OCI-LY7 (cell line): Measurements from ENCODE around the gene LAMA4. TPM values are rescaled to one million over a fixed set of nuclear protein-coding genes. Genes with fewer than 3 reads are reported as not detected.

ENCODE experiments used
- BruUV-seq: library from RNA; stranded (reverse); fragments of 400-500 nt; replicated peaks from 2 replicates; lab custom pipeline; 2021; lab: Mats Ljungman, UMichigan
- CTCF ChIA-PET: fragments of 300-600 bp; sonication (Branson Sonifier 250); formaldehyde crosslinking; loops from one replicate; lab custom pipeline; 2022; ENCODE audit warnings: antibody characterized with exemption; ENCODE audit not compliant: unreplicated experiment; lab: Charles Lee
- POLR2A ChIA-PET: fragments of 300-600 bp; sonication (Branson Sonifier 250); formaldehyde crosslinking; loops from one replicate; lab custom pipeline; 2022; ENCODE audit warnings: antibody characterized with exemption; lab: Charles Lee
- DNase-seq: peaks from one replicate; pipeline ENCODE4 v3.0.0-alpha.2; 2015; ENCODE audit warnings: low spot score
- H2AFZ ChIP-seq: fragments of 200-600 bp; sonication (generic), shearing (Covaris generic); 2 replicates; pipeline ENCODE4 v1.6.1; 2014; ENCODE audit warnings: mild to moderate bottlenecking, antibody characterized with exemption, low read length, moderate library complexity
- H3K27ac ChIP-seq: fragments of 200-600 bp; sonication (generic); 2 replicates; pipeline ENCODE4 v1.5.1; 2014; ENCODE audit warnings: mixed run types, low read depth, mild to moderate bottlenecking, moderate library complexity, low read length, inconsistent platforms; ENCODE audit not compliant: poor library complexity, severe bottlenecking
- H3K36me3 ChIP-seq: fragments of 200-600 bp; sonication (generic); 2 replicates; pipeline ENCODE4 v1.6.1; 2014; ENCODE audit warnings: mild to moderate bottlenecking, antibody characterized with exemption, low read length, moderate library complexity, mixed read lengths; ENCODE audit not compliant: insufficient read depth
- H3K4me1 ChIP-seq: fragments of 200-600 bp; sonication (generic); 2 replicates; pipeline ENCODE4 v1.5.1; 2014; ENCODE audit warnings: mild to moderate bottlenecking, low read length; ENCODE audit not compliant: insufficient read depth, poor library complexity, severe bottlenecking
- H3K4me2 ChIP-seq: fragments of 200-600 bp; sonication (generic); 2 replicates; pipeline ENCODE4 v1.6.1; 2014; ENCODE audit warnings: mild to moderate bottlenecking, low read length
- H3K4me3 ChIP-seq: fragments of 200-600 bp; sonication (generic); 2 replicates; pipeline ENCODE4 v1.5.1; 2014; ENCODE audit warnings: mild to moderate bottlenecking, low read depth, low read length; ENCODE audit not compliant: poor library complexity, severe bottlenecking
- H3K79me2 ChIP-seq: fragments of 200-600 bp; sonication (generic); 2 replicates; pipeline ENCODE4 v1.6.1; 2016; ENCODE audit warnings: low read depth, mild to moderate bottlenecking, low read length, moderate library complexity, mixed read lengths; ENCODE audit not compliant: insufficient read depth
- H3K9me2 ChIP-seq: fragments of 200-600 bp; sonication (generic); 2 replicates; pipeline ENCODE4 v1.6.1; 2016; ENCODE audit warnings: mild to moderate bottlenecking, low read length, mixed read lengths; ENCODE audit not compliant: insufficient read depth
- H3K9me3 ChIP-seq: fragments of 200-600 bp; sonication (generic); 2 replicates; pipeline ENCODE4 v1.6.1; 2014; ENCODE audit warnings: mild to moderate bottlenecking, mixed run types, low read length, mixed read lengths
- H4K20me1 ChIP-seq: fragments of 200-600 bp; sonication (generic); 2 replicates; pipeline ENCODE4 v1.6.1; 2014; ENCODE audit warnings: mild to moderate bottlenecking, antibody characterized with exemption, low read length, moderate library complexity, mixed read lengths; ENCODE audit not compliant: insufficient read depth
- EZH2phosphoT487 ChIP-seq: fragments of 200-600 bp; sonication (generic); IDR thresholded peaks from 2 replicates; pipeline ENCODE4 v1.6.1; 2018; ENCODE audit warnings: low read depth, borderline replicate concordance, mild to moderate bottlenecking, mixed run types, antibody characterized with exemption, low read length, moderate library complexity, mixed read lengths
- intact Hi-C: fragments of 100-400 bp; cut with micrococcal nuclease; formaldehyde crosslinking; loops from one replicate; pipeline ENCODE4 v1.10.0; 2022; ENCODE audit not compliant: unreplicated experiment
- total RNA-seq, 2 experiments: library from RNA; depleted of rRNA in 1 of 2; stranded (reverse); fragments of >200 nt in 1 of 2; shearing (Covaris generic) in 1 of 2; gene quantifications; 2 replicates each; pipeline ENCODE4 v1.2.3, GENCODE V29; 2014 to 2022
- TF ChIP-seq, protein P1 (sequence below): fragments of 200-600 bp; sonication (generic); conservative IDR thresholded peaks from 2 replicates; pipeline ENCODE4 v1.5.1; 2014; ENCODE audit warnings: mild to moderate bottlenecking, antibody characterized with exemption, low read length, moderate library complexity, mixed read lengths

The LAMA4 gene
- total RNA-seq, 2 experiments from 2014 or later, result not detected

GRCh38 chr6:112234601-112235000, 19.8 kb downstream of the LAMA4 start:
- no peak overlapping the region for H3K4me2 ChIP-seq
- no peak overlapping the region for H2AFZ ChIP-seq
- H3K79me2 ChIP-seq, result no peaks in the 10 kb centered on the region
- POLR2A ChIA-PET, result interaction anchor here (0.9 to 1.3 kb wide), 2 partner anchors 17 to 39 kb away, joined by 3 read pairs; no protein-coding TSS in a partner anchor
- H4K20me1 ChIP-seq, result no peaks in the 10 kb centered on the region
- H3K9me3 ChIP-seq, result no peaks in the 10 kb centered on the region
- no peak overlapping the region for H3K4me3 ChIP-seq
- DNase-seq, result no peak
- no TSS peak for BruUV-seq
- TF ChIP-seq, protein P1, sequence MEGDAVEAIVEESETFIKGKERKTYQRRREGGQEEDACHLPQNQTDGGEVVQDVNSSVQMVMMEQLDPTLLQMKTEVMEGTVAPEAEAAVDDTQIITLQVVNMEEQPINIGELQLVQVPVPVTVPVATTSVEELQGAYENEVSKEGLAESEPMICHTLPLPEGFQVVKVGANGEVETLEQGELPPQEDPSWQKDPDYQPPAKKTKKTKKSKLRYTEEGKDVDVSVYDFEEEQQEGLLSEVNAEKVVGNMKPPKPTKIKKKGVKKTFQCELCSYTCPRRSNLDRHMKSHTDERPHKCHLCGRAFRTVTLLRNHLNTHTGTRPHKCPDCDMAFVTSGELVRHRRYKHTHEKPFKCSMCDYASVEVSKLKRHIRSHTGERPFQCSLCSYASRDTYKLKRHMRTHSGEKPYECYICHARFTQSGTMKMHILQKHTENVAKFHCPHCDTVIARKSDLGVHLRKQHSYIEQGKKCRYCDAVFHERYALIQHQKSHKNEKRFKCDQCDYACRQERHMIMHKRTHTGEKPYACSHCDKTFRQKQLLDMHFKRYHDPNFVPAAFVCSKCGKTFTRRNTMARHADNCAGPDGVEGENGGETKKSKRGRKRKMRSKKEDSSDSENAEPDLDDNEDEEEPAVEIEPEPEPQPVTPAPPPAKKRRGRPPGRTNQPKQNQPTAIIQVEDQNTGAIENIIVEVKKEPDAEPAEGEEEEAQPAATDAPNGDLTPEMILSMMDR, result no peak
- TF ChIP-seq EZH2phosphoT487, result no peak
- H3K9me2 ChIP-seq, result no peaks in the 10 kb centered on the region
- no peaks in the 10 kb centered on the region for H3K4me1 ChIP-seq
- H3K36me3 ChIP-seq, result no peaks in the 10 kb centered on the region
- CTCF ChIA-PET, result no interaction called here
- intact Hi-C loops, result no loop called here
- no peak overlapping the region for H3K27ac ChIP-seq

DNA sequence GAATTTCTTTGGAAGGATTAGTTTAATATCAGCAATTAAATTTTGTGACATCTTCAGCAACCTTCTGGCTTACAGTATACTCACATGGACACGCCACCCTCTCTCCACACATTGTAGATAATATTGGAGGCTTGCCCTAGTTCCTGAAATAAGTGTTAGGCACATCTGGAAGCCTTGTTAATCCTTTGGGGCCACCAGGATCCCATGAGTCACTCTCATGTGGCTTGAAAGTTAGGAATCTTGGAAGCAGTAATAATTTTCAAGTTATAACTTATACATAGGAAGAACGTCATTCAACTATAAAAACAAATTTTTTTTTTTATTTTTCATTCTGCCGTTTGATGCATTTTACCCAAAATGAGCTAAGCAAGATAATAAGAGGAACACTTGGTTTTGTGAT, 20.5 kb downstream of the LAMA4 start:
- intact Hi-C loops, result no loop called here
- H3K27ac ChIP-seq, result no peak overlapping the region
- ChIA-PET CTCF (no interaction called here), POLR2A (interaction anchor here (0.7 to 1.3 kb wide), 4 partner anchors 16 to 1074 kb away, joined by 3 read pairs; no protein-coding TSS in a partner anchor)
- no peaks in the 10 kb centered on the region for H3K79me2 ChIP-seq
- H4K20me1 ChIP-seq, result no peaks in the 10 kb centered on the region
- no peak for DNase-seq
- no peak overlapping the region for H2AFZ ChIP-seq
- H3K36me3 ChIP-seq, result no peaks in the 10 kb centered on the region
- H3K4me2 ChIP-seq, result no peak overlapping the region
- H3K9me3 ChIP-seq, result no peaks in the 10 kb centered on the region
- no peak for TF ChIP-seq EZH2phosphoT487
- TF ChIP-seq, protein P1, result no peak
- no peak overlapping the region for H3K4me3 ChIP-seq
- no peaks in the 10 kb centered on the region for H3K9me2 ChIP-seq
- no TSS peak for BruUV-seq
- H3K4me1 ChIP-seq, result no peaks in the 10 kb centered on the region

DNA sequence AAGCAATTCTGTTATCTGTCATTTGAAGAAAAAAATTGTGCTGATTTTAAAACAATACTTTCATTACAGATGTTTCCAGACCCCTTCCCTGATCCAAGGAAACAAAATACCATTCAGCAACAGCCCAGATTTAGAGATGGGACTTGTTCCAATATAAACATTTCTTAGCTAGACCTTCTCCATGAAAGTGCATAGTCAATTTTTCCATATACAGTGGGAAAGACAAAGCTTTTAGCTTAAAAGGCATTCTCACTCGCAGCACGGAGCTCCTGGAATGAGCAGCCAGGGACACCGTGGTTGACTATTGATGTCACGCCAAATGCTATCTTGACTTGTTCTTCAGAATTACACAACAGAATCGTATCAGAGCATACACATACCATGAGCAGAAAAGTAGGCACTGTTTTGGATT, 21.5 kb downstream of the LAMA4 start:
- Histone ChIP-seq H3K4me3 (no peak overlapping the region), H3K4me1 (no peaks in the 10 kb centered on the region), H3K27ac (no peak overlapping the region), H3K9me3 (no peaks in the 10 kb centered on the region), H3K9me2 (no peaks in the 10 kb centered on the region), H2AFZ (no peak overlapping the region), H3K36me3 (no peaks in the 10 kb centered on the region), H3K79me2 (no peaks in the 10 kb centered on the region), H4K20me1 (no peaks in the 10 kb centered on the region), H3K4me2 (no peak overlapping the region)
- no TSS peak for BruUV-seq
- TF ChIP-seq, protein P1, result no peak
- no peak for TF ChIP-seq EZH2phosphoT487
- no peak for DNase-seq
- CTCF ChIA-PET, result no interaction called here
- POLR2A ChIA-PET, result interaction anchor here (0.8 kb wide), 1 partner anchor 1075 kb away, joined by 3 read pairs; no protein-coding TSS in a partner anchor
- intact Hi-C loops, result no loop called here
